HG03060 (cell line): ENCODE measurements around the gene CNTFR.

Source experiments
- ATAC-seq: cut with Tn5 transposase; IDR thresholded peaks from one replicate; pipeline ENCODE4 v1.9.1; 2021; ENCODE audit warnings: low read depth, moderate number of reproducible peaks; ENCODE audit not compliant: unreplicated experiment

The CNTFR gene

DNA sequence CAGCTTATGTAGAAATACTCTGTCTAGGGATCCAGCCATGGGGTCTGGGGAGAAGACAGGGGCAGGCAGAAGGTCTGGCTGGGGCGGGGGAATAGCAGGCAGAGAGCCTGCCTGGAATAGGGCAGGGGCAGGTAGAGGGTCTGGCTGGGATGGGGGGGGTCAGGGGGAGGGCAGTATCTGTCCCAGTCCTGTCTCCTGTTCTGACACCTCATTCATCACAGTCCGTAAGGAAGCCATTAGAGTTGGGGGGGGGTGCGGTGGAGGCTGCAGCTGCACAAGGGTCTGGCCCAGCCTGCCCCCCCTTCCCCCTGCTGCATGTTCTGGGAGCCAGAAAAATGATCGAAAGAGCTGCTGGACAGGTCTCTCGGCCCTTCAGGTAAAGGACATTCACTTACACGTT, 32.6 kb downstream of the CNTFR start:
- no peak for ATAC-seq

DNA sequence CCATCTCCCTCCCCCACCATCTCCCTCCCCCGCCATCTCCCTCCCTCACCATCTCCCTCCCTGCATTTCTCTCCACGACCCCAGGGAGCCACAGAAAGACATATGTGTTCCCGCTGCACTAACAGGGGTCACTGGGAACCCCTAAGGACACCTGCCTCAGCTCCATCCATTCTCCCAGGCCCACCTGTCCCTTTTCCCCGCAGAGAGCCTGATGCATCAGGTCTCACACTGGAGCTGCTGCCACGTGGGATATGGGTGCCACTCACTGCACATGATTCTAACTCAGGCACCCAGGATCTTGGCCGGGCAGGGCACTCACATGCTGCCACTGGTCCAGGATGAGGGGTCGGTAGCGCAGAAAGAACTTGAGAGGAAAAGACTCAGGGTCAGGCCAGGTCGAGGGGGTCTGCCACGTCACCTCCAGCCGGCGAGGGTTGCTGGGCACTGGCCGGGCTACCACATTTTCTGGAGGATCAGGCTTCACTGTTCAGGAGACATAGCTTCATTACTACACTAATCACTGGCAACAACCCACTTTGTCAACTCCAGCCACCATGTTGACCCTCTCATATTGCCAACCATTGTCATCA, 33.5 kb downstream of the CNTFR start:
- ATAC-seq = no peak

DNA sequence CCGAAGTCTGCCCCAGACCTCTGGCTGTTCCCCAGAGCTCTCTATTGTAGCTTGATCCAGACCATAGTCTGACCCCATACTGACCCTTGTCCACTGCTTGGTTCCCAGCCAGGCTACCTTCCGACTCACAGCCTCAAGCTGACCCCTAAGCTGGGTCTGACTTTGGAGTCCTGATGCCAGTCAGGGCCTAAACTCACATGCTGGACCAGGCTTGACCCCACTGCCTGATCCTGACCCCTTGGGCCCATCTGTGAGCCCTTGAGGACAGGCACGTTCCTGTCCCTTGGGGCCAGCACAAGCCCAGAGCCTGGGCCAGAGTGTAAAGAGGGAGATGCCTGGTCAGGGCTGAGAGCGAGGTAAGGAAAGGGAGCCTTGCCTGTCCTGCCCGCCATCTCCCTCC, 34.0 kb downstream of the CNTFR start:
- ATAC-seq = no peak

DNA sequence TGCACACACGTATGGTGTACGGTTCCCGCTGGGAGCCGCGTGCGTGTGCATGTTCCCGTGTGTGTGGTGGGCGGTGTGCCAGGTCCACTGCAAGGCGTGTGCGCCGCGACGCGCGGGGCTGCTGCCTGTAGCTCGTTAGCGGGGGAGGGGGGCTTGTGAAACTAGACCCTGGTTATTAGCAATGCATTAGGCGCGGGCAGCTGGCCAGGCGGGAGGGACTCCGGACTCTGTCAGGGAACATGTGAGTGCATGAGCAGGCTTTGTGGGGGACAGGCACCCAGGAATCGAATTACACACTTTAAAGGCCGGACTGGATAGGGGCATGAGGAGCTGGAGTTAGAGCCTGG, 34.5 kb downstream of the CNTFR start:
- no peak for ATAC-seq

DNA sequence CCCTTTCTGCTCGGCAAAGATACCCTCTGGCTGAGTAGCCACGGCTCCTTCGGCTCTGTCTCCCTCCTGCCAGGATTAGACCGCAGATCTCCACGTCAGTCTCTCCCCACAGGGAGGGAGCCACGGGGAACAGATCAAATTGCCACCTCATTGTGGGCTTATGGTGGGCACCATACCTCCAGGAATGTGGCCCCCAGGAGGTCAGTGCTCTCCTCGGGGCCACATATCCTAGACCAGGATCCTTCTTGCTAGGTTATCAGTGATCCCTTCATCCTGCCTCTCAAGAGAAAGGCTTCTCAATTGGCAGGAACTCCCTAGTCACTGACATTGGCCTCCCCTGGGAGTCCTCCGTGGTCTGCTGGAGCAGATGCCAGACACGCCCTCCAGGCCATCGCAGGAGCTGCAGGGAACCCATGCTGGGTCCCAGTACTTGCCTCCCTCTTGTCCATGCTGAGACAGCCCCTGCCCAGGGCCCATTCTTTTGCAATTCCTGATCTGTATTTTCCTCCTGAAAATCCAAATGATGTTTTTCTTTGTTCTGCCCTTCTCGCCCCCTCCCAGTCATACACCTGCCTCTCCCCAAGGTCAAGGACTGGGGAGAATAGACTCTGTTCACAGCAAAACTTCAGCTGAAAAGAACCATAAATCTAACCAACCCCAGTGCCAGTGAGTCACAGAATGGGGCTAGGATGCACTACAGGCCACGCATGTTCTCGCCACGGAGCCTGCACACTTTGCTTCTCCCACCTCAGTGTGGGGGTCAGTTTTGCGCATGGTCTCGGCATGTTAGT, 35.1 kb downstream of the CNTFR start:
- no peak for ATAC-seq

DNA sequence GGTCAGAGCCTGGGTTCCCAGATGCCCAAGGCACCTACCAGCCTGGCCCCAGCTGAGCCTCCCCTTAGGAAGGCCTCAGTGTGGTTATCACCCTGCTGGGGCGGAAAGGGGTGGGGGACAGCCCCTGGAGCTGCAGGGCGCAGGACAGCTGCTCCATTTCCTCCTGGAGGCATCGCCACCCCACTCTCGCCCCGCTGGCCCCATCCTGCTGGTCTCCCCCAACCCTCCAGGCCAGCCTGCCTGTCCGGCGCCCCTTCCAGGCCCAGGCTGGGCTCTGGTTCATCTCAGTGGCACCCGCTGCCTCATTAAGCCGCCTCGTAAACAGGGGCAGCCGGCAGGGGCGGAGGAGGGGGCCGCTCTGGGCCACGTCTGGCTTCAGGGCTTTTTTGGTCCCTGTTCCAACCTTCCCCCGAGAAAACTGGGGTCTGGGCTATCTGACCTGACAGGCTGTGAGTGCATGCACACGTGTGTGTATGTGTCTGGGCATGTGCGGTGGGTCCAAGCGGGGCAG, 36.0 kb downstream of the CNTFR start:
- no peak for ATAC-seq

DNA sequence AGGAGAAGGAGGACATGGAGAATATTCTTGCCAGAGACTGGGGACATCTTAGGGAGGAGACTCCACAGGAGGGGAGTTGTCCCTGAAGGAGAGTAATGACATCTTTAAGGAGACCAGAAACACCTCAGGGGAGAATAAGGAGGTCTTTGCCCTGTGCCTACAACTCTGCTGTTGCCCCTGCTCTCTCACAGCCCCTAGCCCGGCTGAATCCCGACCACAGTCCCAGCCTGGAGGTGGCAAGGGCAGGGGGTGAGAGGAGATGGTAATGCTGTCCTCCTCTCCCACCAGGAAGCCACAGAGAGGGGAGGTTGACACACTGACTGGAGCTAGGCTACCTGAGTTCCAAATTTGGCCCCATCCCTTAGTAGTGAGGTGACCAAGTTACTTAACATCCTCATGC, 36.5 kb downstream of the CNTFR start:
- ATAC-seq = no peak

DNA sequence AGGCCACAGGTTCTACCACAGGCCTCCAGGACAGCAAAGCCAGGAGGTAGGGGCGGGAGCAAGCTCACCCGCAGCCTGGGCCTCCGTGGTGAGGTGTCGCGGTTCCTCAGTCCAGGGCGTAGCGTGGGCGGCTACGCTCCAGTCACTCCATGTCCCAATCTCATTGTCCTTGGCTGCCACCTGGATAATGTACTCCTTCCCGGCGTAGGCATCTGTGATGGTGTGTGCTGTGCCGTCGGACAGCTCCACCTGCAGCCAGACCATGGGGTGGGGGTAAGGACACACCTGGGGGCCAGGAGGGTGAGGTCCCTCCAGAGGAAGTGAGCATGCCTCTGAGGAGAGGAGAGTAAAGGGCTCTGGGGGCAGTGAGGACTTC, 36.9 kb downstream of the CNTFR start:
- ATAC-seq = no peak

DNA sequence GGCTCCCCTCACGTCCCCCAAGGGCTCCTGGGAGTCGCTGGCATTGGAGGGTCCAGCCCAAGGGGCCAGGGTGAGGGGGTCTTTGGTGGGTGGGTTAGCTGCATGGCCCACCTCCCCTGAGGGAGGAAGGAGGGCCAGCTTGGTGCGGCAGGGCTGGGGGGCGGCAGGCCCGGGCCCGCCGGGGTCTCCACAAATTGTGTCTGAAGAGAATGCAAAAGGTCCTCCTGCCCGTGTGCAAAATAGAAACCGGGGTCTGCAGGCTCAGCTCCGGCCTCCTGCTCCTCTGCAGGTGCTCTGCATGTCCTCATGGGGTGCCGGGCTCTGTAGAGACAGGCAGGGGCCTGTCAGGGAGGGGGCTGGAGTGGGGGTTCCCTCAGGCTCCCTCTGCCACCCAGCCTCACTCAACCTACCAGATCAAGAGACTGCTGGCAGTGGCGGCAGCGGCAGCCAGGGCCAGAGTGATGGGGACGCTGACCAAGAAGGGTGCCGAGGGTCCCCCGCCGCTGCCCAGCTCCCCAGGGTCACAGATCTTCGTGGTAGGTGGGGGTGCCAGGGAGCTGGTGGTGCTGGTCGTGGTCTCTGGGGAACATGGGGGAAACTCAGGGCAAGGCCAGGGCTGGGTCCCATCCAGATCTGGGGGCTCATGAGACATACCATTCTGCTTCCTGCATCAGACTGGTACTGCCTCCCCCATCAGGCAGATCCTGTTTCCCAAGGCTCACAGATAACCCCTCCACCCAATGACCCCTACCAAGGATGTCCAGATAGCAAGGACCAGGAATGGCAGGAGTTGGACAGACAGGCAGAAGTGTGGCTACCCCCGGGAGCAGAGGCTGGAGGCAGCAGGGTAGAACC, 37.5 kb downstream of the CNTFR start:
- ATAC-seq = no peak

DNA sequence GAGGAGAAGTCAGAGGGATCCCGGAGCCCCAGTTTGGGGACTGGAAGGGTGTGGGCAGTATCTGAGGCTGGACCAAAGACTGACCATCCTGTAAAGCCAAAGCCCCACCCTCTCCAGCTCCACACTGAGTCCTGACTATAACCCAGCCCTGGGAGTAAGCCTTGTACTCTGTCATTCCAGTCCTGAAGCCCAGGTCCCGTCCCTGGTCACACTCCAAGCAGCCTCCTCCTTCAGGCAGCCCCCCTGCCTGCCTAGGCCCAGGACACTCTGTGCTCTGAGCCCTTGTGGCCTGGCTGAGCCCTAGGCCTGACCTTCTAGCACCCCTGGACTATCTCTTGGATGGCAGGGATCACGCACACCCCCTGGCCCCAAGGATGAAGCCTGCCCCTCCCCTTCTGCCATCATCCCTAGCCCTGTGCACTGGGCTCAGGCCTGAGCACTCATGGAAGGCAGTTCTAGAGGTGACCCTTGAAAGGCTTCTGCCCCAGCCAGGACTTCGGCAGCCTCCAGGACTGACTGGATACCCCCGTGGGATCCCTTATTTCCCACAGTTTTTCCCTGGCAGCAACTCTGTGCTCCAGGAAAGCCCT, 38.7 kb downstream of the CNTFR start:
- no peak for ATAC-seq

DNA sequence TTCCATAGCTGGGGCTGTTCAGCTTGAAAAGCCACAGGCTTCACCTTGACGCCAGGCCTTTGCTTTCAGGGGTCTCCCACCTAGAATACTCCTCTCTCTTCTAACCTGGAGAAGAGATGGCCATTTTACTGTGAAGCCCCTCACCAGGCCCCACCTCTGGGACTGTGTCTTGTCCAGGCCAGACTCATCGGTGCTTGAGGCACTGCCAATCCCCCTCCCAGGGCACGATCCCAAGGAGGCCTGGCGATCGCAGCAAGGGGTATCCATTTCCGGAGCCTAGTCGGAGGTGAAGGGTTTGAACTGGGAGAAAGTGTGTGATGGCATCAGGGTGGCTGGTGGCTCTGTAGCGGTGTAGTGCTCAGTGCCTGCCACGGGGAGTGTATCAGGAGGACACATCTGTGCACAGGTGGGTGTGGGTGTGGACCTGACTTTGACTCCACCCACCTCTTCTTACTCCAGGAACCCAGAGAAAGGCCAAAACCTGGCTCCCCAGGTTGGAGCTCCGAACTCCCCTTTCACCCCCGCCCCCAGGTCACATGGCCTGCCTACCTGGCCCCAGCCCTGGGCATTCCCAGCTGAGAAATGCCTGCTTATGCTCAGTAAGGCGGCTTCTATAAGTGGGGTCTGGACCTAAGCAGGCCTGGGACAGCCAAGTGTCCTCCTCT, 39.4 kb downstream of the CNTFR start:
- no peak for ATAC-seq

DNA sequence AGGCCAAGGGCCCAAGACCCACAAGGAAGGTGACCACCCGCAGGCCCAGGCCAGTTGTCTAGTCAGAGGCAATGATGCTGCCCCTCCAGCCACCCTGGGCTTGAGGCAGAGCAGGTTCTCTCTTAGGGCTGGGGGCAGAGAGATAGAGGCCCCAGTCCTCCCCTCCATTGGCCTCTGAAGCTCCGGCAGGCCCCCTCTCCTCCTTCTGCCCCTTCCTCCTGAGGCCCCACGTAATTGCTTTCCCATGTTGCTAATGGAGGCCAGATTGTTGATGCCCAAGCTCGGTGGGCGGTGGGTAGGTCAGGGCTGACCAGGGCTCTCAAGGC, 40.2 kb downstream of the CNTFR start:
- no peak for ATAC-seq

DNA sequence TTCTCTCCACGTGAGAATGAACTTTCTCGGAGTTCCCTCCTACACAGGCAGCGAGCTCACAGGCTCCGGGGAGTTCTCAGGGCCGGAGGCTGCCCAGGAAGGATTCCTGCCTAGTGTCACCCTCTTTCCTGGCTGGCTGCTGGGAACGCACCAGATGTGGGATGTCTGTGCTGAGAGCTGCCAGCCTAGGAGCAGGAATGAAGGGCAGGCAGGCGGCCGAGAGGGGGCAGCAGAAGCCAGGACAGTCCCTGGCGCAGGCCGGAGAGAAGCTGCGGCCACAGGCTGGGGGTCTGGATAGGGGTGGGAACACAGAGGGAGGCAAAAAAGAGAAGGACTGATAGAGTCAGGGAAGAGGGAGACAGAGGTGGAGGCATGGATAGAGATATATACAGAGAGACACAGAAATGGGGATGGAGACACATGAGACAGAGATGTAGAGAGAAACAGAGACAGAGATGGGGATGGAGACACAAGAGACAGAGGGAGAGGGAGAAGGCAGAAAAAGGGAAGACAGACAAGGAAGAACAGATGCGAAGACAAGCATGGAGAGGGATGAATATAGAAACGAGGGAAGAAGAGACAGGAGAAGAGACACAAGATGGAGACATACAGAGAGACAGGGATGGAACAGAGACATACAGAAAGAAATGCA, 41.4 kb downstream of the CNTFR start:
- no peak for ATAC-seq

DNA sequence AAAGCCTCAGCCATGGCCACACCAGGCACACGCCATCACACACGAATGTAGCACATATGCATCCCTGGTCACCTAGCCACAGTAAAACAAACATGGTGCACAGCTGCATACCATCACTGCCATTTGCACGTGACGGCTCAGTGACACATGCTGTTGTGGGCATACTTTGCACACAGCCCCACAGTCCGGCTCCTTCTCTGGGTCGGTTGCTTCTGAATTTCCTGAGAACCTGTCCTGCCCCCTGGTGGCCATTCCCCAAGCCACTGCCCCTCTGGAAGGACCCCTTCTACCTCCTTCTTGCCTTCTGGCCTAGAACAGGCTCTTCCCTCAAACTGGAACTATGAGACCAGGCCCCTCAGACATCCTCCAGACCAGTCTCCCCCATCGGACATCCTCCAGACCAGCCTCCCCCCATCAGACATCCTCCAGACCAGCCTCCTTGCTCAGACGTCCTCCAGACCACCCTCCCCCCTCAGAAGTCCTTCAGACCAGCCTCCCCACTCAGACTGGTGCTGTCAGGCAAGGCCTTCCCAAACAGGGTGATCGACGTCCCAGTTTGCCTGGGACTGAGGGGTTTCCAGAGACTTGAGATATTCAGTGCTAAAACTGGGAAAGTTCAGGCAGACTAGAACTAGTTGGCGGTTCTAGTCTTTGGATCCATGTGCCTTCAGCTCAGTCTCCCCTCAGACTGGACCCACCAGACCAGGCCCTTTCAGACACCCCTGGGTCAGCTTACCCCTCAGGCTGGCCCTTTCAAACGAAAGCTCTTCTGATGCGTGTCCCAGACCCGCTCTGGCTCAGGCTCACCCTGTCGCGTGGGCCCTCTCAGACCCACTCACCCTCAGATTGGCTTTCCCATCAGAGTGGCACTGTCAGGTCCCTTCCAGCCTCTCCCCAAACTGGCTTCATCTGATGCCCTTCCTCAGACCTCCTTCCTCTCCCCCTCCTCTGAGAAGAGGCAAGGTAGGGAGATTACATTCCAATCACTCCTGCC, 42.4 kb downstream of the CNTFR start:
- no peak for ATAC-seq

DNA sequence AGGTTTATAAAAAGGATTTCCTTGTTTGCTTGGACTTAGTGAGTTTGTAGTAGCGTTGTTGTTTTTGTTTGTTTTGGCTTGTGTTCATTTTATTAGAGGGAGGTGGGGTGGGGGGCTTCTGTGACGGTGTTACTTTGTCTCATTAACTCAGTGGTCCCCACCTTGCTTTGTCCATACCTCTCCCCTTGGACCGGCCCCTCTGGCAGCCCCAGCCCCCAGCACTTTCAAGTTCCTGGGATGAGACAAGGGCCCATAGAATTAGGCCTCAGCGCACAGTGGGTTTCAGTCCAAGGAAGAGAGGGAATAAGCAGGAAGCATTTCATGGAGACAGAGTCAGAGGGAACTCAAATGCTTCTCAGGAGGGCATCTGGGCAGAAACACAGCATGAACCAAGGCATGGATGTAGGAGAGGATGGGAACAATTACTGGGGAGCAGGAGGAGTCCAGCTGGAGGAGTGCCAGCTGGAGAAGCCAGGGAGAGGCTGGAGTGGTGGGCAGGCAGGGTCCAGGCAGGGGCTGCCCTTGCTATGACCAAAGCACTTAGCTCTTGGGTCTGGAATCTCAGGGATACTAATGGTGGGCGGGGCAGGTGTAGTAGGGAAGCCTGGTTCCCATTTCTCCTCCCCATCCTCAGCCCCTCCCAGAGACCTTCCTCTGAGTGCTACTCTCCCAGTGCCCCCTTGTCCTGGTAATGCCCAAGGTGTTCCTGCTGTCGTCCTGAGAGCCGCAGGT, 43.3 kb downstream of the CNTFR start:
- no peak for ATAC-seq

DNA sequence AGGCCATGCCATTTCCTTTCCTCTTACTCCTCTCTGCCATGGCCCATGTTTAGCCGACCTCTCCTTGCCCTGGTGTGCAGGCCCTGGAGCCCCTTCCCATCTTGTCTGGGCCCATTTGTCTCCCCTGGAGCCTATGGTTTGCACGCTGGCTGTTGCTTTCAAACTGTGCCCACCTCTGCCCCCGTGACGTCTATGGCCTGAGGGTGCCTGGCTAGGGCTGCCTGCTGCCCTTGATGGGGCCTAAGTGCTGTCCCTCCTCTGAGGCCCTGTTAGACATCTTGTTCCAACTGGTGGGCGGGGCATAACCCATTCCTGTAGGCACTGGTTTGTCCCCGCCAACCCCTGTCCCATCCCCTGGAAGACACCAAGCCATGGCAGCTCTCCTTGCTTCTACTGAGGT, 44.0 kb downstream of the CNTFR start:
- no peak for ATAC-seq

DNA sequence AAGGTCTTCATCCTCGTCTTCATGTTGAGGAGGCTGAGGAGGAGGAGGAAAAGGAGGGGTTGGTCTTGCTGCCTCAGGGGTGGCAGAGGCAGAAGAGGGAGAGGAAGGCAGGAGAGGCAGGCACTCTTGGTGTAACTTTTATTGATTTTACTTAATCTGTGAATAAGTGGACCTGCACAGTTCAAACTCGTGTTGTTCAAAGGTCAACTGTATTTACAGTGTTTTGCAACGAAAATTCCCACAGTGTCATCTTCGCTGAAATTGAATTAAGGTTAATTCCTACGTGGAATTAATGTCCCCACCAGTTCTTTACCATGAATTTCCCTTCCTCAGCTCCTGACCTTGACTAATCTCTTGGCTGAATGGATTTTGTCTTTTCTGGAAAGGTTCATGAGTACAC, 45.5 kb downstream of the CNTFR start:
- ATAC-seq = no peak

DNA sequence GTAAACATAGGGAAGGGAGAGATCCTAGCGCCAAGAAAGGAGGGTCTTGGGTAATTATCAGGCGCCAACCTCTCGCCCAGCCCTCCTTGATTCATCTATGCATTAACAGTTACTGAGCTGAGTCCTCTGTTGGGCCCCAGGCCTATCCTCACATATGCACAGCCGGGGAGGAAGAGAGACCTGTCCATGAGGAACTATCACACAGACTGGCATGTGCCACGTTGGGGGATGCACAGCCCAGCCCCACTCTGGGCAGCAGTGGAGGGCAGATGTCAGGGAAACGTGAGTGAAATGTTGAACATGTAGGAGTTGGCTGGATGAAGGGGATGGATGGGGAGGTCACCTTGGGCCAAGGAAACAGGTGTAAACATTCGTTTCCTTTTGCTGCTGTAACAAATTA, 48.0 kb downstream of the CNTFR start:
- no peak for ATAC-seq
